GM12873 (cell line): ENCODE results near the gene KLF6.

Experiments used
- CTCF ChIP-seq: IDR thresholded peaks from 2 replicates; pipeline ENCODE4 v1.5.1; 2012; ENCODE audit warnings: low read depth, mild to moderate bottlenecking, moderate library complexity, low read length, control low read depth; ENCODE audit not compliant: insufficient read depth; ENCODE audit errors: missing control alignments

The KLF6 gene

GRCh38 chr10:3756360-3756740 lies 28.7 kb downstream of the KLF6 start:
- no peak for TF ChIP-seq CTCF

- no peak for TF ChIP-seq CTCF
These were observed 29.3 kb downstream of the KLF6 start for GRCh38 chr10:3755440-3756359.

GRCh38 chr10:3754727-3755439 lies 30.1 kb downstream of the KLF6 start:
- no peak for TF ChIP-seq CTCF

GRCh38 chr10:3750854-3751253 lies 34.2 kb downstream of the KLF6 start:
- no peak for TF ChIP-seq CTCF

- no peak for TF ChIP-seq CTCF
These were observed 34.8 kb downstream of the KLF6 start for GRCh38 chr10:3750006-3750816.

- no peak for TF ChIP-seq CTCF
These were observed 35.4 kb downstream of the KLF6 start for GRCh38 chr10:3749600-3749999.

- no peak for TF ChIP-seq CTCF
These were observed 36.0 kb downstream of the KLF6 start for GRCh38 chr10:3749011-3749410.
